Measurements from ENCODE around the gene UBD.

DNA sequence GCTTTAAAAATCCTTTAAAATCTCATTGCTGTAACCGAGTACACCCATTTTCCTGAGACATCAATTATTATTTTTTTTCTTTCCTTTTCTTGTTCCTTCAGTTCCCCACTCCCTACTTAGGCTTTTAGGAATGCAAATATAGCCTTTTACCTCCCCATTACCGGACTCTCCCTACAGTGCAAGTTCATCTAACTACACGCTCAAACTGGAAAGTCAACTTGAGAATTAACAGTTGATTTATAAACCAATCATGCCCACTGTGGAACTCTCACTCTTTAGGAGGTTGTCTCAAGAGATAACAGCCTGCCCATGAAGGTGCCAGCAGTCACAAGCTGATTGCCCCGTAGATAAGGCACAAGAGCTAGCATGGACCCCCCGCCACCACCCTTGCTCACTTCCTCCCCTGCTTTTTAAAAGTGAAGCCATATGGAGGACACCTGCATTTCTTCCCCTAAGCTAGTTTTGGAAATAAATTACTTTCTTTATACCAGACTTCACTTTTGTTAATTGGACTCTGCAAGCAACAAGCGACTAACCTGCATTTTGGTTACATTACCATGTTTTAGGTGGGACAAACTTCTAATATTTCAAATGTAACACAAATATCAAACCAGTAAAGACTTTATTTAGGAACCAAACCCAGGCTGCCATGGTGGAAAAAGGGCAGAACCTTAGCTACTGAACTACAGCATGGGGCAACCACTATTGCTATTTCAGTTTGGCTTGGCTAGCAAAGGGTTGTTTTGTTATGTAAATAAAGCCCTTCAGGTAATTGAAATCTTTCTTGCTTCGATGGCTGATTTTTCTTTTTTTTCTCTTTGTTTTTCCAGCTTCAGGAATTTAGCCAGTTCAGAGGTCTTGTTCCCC lies 34.9 kb downstream of the UBD start:
- TF ChIP-seq EZH2 (IDR thresholded peaks at IDR 0.05; ENCODE audit: low read depth, unreplicated experiment) (no peak), POLR2AphosphoS5 (IDR thresholded peaks at IDR 0.05; ENCODE audit: low read depth) (no peak), CTCF (conservative IDR thresholded peaks at IDR 0.05; ENCODE audit: low read depth in 2 of 2) (no peak), CREB1 (CRISPR knock-in tag; IDR thresholded peaks at IDR 0.05; ENCODE audit: low read depth) (no peak), ZNF114 (CRISPR knock-in tag; IDR thresholded peaks at IDR 0.05) (no peak), STAT1 (IDR thresholded peaks at IDR 0.05; ENCODE audit: unreplicated experiment) (no peak)
